ENCODE results near the gene ASIP. TPM values are rescaled to one million over a fixed set of nuclear protein-coding genes. Genes with fewer than 3 reads are reported as not detected.

ASIP gene
- total RNA-seq, 1 donor from 2014 or later: not detected

DNA sequence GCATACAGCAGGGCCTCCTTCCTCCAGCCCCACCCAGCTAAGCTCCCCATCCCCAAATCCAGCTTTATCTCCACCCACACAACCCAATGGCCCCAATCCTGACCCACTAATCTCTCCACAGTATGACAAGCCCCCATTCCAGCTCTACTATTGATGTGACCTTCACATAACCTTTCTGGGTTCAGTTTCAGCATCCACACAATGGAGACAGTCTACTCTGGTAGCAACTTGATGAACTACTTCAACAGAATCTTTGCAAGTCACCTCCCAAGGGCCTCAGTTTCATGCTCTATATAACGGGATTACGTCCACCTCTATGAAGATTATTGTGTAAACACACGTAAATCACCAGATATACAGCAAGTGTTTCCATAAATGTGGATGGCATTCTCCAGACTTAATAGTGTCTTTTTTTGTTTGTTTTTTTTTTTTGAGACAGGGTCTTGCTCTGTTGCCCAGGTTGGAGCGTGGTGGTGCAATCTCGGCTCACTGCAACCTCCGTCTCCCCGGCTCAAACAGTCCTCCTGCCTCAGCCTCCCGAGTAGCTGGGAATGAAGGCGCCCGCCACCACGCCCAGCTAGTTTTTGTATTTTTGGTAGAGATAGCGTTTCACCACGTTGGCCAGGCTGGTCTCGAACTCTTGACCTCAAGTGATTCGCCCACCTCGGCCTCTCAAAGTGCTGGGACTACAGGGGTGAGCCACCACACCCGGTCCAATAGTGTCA is 60.5 kb downstream of the ASIP start:
- Mint-ChIP-seq H3K4me3 (ENCODE audit: unreplicated experiment) (peak overlapping the region; percentile 90), H3K9me3 (ENCODE audit: unreplicated experiment) (no peaks in the 10 kb centered on the region), H3K36me3 (ENCODE audit: low read depth, unreplicated experiment) (peaks cover 7% of the 10 kb centered on the region), H3K4me1 (ENCODE audit: unreplicated experiment) (peaks cover 14% of the 10 kb centered on the region), H3K27me3 (ENCODE audit: unreplicated experiment) (peaks cover 12% of the 10 kb centered on the region), H3K27ac (ENCODE audit: unreplicated experiment) (peak overlapping the region; percentile 37)
- no peak for DNase-seq (ENCODE audit: low spot score)
- TF ChIP-seq, protein P1, sequence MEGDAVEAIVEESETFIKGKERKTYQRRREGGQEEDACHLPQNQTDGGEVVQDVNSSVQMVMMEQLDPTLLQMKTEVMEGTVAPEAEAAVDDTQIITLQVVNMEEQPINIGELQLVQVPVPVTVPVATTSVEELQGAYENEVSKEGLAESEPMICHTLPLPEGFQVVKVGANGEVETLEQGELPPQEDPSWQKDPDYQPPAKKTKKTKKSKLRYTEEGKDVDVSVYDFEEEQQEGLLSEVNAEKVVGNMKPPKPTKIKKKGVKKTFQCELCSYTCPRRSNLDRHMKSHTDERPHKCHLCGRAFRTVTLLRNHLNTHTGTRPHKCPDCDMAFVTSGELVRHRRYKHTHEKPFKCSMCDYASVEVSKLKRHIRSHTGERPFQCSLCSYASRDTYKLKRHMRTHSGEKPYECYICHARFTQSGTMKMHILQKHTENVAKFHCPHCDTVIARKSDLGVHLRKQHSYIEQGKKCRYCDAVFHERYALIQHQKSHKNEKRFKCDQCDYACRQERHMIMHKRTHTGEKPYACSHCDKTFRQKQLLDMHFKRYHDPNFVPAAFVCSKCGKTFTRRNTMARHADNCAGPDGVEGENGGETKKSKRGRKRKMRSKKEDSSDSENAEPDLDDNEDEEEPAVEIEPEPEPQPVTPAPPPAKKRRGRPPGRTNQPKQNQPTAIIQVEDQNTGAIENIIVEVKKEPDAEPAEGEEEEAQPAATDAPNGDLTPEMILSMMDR (IDR thresholded peaks at IDR 0.05; ENCODE audit: unreplicated experiment): no peak

DNA sequence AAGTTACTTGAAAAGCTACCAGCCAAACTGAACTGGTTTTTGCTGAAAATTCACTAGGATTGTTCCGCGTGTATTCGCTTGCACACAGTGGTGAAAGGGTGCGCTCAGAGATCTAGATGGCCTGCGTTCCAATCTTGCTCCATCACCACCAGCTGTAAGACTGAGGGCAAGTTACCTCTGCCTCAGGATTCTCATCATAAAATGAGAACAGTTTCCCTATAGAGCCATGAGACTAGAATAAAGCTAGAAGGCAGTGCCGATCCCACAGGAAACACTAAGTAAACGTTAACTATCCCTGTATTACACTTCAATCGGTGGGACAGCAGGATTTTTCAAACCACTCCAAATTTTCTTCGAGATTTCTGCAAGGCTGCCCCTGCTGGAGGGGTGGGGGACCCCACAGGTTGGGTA is 61.1 kb downstream of the ASIP start:
- Mint-ChIP-seq H3K36me3 (ENCODE audit: low read depth, unreplicated experiment) (peaks cover 4% of the 10 kb centered on the region), H3K27ac (ENCODE audit: unreplicated experiment) (peak overlapping the region; percentile 37), H3K9me3 (ENCODE audit: unreplicated experiment) (no peaks in the 10 kb centered on the region), H3K4me3 (ENCODE audit: unreplicated experiment) (peak overlapping the region; percentile 90), H3K27me3 (ENCODE audit: unreplicated experiment) (peaks cover 11% of the 10 kb centered on the region), H3K4me1 (ENCODE audit: unreplicated experiment) (peaks cover 11% of the 10 kb centered on the region)
- TF ChIP-seq, protein P1 (IDR thresholded peaks at IDR 0.05; ENCODE audit: unreplicated experiment): peak; percentile 51
- DNase-seq (ENCODE audit: low spot score): no peak

DNA sequence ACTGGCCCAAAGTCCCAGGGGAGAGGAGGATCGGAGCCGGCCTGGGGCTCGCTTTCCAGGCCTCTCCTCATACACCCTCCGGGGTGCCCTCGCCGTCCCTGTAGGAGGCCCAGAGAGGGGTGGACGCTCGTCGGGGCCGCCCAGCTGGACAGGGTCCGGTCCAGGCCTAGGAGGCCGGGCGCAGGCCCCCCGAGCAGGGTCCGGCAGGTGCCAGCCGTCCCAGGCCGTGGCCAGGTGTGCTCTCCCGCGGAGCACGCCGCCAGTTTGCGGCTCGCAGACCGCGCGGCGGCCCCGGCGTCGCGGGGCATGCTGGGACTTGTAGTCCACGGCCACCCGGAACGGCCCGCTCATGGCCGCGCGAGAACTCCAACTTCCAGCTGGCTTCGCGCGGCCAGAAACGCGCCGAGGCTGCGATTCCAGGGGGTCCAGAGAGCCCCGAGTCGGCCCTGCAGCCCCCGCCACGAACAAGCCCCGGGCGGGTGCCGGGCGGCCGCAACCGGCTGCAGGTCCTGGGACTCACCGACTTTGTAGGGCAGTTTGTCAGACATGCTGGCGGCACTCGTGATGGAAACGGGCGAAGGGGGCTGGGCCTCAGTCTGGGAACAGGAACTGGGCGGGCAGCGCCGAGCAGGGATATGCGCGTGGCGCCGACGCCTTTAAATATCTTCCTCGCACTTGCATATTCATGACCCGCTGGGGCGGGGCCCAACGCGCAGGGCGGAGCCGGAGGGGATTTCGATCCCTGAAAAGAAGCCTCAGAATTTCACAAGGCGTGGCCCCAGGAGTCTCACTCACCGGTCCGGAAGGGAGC is 61.7 kb downstream of the ASIP start, which contains the start of gene AHCY:
Gene AHCY (minus strand): TSS at position 633 of the 811 bp plus-strand sequence. CDS start 85 bp downstream, at position 548.
- Mint-ChIP-seq H3K36me3 (ENCODE audit: low read depth, unreplicated experiment) (peaks cover 4% of the 10 kb centered on the region), H3K4me3 (ENCODE audit: unreplicated experiment) (peak within 1 kb of the TSS; percentile 91), H3K4me1 (ENCODE audit: unreplicated experiment) (peaks cover 11% of the 10 kb centered on the region), H3K27ac (ENCODE audit: unreplicated experiment) (peak within 1 kb of the TSS; percentile 82), H3K9me3 (ENCODE audit: unreplicated experiment) (no peaks in the 10 kb centered on the region), H3K27me3 (ENCODE audit: unreplicated experiment) (peaks cover 9% of the 10 kb centered on the region)
- peak; percentile 93 for DNase-seq (ENCODE audit: low spot score)
- TF ChIP-seq, protein P1 (IDR thresholded peaks at IDR 0.05; ENCODE audit: unreplicated experiment): peak; percentile 7

DNA sequence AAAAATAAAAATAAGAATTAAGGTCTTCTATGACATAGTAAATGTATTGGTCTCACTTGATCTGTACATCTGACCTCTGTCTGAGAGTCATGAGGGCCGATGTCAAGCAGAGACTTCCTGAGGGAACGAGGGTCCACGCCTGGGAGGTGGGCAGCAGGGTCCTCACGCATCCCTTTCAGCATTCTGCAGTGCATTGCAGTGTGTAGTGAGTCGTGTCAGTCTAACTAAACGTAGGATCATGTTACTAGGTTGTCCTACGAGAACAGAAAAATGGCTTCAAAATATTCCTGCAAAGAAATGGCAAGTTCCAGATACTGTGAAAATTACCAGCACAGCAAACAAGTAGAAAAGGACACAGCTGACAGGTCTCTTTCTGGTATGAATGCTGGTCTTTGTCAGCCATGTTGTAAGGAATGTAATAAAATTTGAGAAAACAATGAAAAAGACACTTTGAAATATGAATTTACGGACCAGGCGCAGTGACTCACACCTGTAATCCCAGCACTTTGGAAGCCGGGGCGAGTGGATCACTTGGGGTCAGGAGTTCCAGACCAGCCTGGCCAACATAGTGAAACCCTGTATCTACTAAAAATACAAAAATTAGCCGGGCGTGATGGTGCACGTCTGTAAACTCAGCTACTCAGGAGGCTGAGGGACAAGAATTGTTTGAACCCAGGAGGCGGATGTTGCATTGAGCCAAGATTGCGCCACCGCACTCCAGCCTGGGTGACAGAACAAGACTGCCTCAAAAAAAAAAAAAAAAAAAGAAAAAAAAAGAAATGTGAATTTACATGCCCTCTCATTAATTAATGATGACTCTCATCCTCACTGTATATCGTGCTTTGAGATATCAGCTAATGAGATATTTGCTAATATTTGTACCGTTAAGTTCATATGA is 64.4 kb downstream of the ASIP start:
- Mint-ChIP-seq H3K4me1 (ENCODE audit: unreplicated experiment) (peaks cover 11% of the 10 kb centered on the region), H3K9me3 (ENCODE audit: unreplicated experiment) (no peaks in the 10 kb centered on the region), H3K4me3 (ENCODE audit: unreplicated experiment) (no peak overlapping the region), H3K27ac (ENCODE audit: unreplicated experiment) (no peak overlapping the region), H3K27me3 (ENCODE audit: unreplicated experiment) (peaks cover 9% of the 10 kb centered on the region), H3K36me3 (ENCODE audit: low read depth, unreplicated experiment) (peaks cover 4% of the 10 kb centered on the region)
- no peak for DNase-seq (ENCODE audit: low spot score)
- TF ChIP-seq, protein P1 (IDR thresholded peaks at IDR 0.05; ENCODE audit: unreplicated experiment): no peak
